Fibroblast of skin of right biceps (primary cell): Measurements from ENCODE around the gene SMAD3.

Experiments
- DNase-seq: peaks from one replicate; pipeline ENCODE4 v3.0.0-alpha.2; 2013

SMAD3 gene

GRCh38 chr15:67167091-67167490 is 101.7 kb downstream of the SMAD3 start:
- no peak for DNase-seq

- no peak for DNase-seq
These were observed 103.3 kb downstream of the SMAD3 start for GRCh38 chr15:67168694-67169093.

DNA sequence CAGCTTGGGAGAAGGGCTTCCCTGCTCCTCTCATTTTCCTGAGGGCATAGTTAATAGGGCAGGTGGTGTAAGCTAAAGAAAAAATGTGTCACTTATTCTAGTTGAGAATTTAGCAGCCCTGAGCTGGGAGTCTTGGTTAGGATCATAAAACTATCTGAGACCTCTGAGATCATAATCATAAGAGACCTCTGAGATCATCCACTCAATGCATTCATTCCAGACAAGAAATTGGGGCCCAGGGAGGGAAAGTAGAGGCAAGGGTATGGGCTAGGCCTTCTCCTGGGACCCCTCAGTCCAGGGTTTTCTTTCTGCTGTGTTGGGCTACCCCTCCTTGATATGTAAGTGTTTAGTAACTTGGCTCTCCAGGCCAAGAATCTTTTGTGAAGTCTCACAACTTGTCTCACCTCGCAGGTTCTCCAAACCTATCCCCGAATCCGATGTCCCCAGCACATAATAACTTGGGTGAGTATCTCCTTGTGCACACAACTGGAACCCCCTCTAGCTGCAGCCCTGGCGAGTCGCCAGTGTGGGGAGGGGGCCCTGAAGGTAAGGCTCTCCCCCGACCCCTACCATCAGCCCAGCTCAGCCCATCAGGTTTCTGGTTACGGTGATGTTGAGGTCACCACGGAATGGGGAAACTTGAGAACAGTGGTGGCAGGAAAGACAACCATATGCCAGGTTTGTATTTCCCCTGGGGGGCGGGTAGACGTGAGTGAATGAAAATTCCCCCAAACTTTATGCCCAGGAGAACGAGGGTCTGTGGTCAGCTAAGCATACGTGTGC is 104.9 kb downstream of the SMAD3 start:
- no peak for DNase-seq

DNA sequence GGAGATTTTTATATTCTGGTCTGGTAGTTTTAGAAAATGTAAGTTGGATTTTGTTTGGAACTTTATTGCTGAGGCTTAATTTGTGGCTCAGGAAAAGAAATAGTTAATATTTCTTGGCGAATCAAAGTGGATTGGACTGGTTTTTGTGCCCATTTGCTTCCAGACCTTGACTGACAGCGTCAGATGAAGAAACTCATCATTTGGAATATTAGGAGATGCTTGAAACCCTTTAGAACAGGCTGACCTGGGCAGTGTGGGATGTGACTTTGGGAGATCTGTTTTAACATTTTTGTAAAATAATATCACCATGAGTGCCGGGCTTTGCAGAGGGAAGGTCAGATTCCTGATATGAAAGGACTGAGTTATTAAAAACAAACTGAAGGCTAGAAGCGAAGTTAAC is 106.1 kb downstream of the SMAD3 start:
- no peak for DNase-seq

GRCh38 chr15:67172172-67172571 is 106.8 kb downstream of the SMAD3 start:
- DNase-seq = peak; percentile 42

DNA sequence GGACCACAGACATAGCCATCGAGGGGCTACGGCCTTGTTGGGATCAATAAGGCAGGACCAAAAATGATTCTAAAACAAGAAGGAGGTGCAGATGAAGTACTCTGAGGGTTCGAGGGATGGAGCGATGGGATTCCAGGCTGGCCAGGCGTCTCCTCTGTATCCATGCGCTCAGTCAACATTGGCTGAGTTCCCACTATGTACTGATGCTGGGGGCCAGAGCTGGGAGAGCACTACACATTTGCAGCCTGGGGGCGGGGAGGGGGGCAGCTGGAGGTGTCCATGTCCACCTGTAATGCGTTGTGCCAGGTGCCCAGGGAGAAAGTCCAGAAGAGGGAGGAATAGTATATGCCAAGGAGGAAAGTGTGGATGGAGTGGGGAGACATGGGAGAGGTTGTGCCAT is 107.6 kb downstream of the SMAD3 start:
- no peak for DNase-seq

DNA sequence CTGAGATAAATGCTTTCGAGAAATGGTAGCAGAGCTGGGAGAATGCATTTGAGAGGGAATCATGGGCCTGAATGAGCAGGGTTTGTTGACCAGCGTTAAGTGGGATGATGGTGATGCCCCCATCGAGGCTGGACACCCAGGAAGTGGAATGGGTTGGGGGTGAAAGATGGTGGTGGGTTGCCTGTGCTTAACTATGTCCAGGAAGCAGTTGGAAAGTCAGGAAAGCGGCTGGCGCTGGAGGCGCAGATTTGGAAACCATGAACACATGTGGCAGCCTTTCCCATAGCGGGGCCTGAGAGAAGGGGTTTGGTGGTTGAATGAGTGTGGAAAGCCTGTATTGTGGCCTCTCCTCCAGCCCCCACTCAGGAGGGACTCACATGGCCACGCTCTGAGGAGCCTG is 108.4 kb downstream of the SMAD3 start:
- DNase-seq = no peak

DNA sequence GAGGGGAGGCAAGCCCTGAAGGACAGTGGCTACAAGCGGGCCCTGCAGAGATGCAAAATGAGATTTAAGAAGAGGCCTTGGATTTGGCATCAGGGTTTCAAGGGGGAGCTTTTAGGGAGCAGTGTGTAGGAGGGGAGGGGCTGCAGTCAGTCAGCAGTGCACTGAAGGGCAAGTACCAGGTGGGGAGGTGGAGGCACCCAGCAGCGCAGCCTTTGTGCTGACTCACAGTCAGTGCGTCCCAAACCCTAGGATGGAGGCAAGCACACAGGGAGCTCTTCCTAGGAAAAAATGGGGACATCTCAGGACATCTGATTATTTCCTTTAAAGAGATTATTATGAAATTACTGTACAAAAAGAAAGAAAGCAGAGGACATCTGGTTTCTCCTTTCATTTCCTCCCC is 109.0 kb downstream of the SMAD3 start:
- DNase-seq = no peak

- DNase-seq = peak; percentile 42
These were observed 109.6 kb downstream of the SMAD3 start for GRCh38 chr15:67174864-67175573.

- peak; percentile 55 for DNase-seq
These were observed 110.3 kb downstream of the SMAD3 start for GRCh38 chr15:67175643-67176071.

DNA sequence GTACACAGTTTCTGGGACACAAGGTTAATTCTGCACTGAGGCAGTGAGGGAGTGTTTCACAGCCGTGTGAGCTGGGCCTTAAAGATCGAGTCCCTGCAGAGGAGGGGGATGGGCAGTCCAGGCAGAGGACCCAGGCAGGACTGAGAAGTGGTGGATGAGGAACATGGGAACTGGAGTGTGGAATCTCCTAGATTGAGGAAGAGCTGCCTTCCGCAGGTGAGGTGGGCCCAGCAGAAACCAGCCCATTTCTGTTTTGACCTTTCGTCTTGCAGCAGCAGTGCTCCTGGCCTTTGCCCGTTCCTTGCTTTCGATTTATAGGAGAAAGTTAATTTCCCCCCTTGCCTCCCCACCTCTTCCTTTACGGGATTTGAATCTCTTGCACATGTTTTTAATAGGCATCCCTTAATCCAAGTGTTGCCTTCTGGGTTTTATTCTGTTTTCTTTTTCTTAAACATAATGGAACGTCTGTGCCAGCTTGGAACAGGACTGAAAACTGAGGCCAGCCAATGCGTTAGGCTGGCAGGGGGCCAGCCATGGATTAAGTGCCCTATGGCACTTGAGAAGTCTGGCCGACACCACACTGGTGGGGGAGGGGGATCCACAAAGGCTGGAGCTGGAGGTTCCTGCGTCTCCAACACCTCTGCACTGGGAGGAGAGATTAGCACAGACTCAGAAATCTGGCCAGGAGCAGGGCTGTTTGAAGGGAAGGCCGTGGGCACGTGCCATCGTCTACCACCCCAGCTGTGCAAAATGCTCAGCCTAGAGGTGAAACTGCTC is 111.0 kb downstream of the SMAD3 start:
- DNase-seq = no peak

DNA sequence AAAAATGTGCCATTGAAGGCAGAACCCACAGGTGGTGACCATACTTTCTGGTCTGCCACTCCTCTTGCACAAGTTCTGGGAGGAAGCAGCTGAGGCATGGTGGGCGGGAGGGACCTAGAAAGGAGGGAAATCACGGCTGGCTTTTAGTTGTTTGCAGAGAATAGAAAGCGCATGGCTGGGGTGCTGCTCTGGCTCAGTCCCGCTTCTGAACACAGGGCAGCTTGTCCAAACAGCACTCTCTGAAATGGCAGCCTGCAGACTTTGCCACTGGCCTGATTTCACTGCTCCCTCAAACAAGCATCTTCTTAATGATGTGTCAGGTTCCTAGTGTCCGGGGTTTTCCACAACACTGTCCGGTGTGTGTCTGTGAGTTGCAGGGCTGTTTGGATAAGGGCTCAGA is 112.3 kb downstream of the SMAD3 start:
- DNase-seq = no peak

- peak; percentile 98 for DNase-seq
These were observed 113.3 kb downstream of the SMAD3 start for GRCh38 chr15:67178569-67179210.

- no peak for DNase-seq
These were observed 114.1 kb downstream of the SMAD3 start for GRCh38 chr15:67179411-67179995.

DNA sequence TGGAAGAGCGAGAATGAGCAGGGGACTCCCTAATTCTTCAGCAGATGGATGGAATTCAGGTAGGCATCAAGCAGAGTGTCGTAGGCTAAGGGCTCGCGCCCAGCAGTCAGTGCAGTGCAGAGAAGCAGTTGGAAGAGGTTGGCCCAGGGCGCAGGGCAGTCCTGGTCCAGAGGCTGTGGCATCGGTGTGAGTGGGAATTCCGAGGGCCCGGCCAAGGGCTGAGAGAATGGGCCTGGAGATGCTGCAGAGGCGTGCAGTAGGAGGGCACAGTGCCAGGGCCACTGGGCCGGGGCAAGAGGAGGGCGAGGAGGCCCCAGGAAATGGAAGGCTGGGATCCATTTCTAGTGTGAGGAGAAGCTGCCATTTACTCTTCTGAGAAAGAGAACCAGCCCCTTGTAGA is 114.6 kb downstream of the SMAD3 start:
- DNase-seq = no peak

DNA sequence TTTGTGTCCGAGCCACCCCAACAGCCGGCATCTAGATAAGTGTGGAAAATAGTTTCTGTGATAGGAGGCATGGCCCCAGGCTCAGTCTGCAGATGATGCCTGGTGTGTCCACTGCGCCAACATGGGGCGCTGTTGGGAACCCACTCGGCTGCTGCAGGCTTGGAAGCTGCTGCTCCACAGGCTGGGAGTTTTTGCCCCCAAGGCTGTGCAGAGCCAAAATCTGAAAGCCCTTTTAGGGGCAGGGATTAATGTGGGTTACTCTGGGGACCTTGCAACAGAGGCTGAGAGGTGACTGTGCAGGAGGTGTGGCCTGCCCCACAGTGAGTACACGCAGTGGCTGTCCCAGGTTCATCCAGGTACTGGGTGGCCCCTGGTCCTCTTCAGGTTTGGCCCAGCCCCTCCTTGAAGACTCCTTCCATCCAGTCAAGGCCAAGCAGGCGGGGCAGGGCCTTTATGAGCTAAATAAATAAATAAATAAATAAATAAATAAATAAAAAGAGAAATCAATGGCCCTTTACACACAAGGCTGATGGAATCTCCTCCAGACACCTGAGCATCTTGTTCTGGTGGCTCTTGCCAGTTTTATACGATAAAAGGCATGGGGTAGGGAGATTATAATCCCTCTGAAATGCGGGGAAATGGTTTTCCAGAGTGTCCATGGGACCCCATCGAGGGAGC is 115.3 kb downstream of the SMAD3 start:
- DNase-seq = no peak

- no peak for DNase-seq
These were observed 115.8 kb downstream of the SMAD3 start for GRCh38 chr15:67181221-67181639.

DNA sequence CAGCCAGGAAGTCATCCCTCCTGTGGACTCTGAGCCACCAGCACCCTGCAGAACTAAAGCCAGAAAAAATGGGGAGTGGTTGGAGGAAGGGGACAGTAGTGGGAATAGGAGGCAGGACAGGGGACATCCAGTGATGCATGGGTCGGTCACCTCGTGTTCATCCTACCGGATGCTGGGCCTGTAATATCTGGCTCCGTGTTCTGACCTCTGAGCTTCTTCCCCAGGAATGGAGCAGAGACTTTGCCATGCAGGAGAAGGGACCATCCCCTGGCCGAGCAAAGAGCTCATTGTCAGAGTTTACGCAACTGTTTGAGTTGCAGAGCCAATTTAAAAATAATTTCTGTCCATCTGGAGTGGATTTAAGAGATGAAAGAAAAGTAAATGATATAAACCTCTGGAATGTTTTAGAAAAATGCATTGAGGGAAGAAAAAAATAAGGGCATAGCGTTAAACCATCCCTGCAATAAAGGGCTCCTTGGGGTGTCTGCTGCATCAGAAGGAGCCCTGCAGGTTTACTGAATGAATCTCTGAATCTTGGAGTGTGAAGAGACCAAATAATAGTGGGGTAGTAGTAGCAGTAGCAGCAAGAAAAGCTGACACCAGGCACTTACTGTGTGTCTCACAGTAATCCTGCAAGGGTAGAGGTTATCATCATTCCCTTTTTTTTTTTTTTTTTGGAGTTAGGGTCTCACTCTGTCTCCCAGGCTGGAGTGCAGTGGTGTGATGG is 118.2 kb downstream of the SMAD3 start:
- DNase-seq = peak; percentile 89

DNA sequence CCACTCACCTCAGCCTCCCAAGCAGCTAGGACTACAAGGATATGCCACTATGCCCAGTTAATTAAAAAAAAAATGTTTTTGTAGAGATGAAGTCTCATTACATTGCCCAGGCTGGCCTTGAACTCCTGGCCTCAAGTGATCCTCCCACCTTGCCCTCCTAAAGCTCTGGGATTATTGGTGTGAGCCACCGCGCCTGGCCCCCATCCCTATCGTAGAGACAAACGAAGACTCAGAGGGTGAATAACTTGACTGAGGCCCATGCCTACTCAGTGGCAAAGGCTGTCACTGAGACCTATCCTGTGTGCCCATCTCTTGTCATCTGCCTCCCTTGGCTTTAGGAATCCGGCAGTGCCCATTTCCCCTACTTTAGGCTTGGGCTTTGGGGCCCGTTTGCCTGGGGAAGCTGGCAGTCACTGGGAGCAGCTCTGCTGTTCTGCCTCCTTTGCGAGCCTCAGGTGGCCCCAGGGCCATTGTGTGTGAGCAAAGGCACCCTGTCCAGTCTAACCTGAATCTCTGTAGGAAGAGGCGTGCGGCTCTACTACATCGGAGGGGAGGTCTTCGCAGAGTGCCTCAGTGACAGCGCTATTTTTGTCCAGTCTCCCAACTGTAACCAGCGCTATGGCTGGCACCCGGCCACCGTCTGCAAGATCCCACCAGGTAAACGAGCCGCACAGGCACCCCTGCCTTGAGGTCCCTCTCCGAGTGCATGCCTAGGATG is 119.0 kb downstream of the SMAD3 start:
- DNase-seq = no peak

DNA sequence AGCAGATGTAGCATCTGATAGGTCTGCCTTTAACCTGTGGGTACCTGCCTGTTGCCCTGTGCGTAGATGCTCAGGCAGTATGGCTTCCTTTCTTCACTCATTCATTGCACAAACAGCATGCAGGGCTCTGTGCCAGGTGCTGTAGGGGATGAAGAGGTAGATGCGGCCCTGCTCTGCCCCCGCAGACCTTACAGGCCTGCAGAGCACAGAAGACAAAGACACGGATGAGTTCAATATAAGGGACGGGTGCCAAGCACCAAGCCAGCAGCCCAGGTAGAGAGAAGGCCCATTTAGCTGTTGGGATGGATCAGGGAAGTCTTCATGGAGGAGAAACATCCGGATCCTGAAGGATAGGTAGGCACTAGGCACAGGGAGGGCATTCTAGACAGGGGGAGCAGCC is 119.6 kb downstream of the SMAD3 start:
- no peak for DNase-seq
